H9 (cell line): Measurements from ENCODE around the gene TACO1. TPM values are rescaled to one million over a fixed set of nuclear protein-coding genes. Genes with fewer than 3 reads are reported as not detected.

Experiments
- DNase-seq: peaks from one replicate; pipeline ENCODE4 v3.0.0-alpha.2; 2017
- H2AFZ ChIP-seq: one replicate; pipeline ENCODE4 v1.6.1; 2013; ENCODE audit warnings: mild to moderate bottlenecking, low read length, control low read depth, moderate library complexity
- H2AK5ac ChIP-seq: 2 replicates; pipeline ENCODE4 v1.6.1; 2013; ENCODE audit warnings: low read length, control low read depth, mixed read lengths; ENCODE audit not compliant: insufficient read length
- H2BK120ac ChIP-seq: one replicate; pipeline ENCODE4 v1.6.1; 2013; ENCODE audit warnings: low read depth, mild to moderate bottlenecking, low read length, control low read depth, inconsistent platforms; ENCODE audit not compliant: poor library complexity, severe bottlenecking
- H2BK12ac ChIP-seq: 2 replicates; pipeline ENCODE4 v1.6.1; 2013; ENCODE audit warnings: low read length, control low read depth, mixed read lengths, low read depth; ENCODE audit not compliant: insufficient read length
- H2BK15ac ChIP-seq: 2 replicates; pipeline ENCODE4 v1.6.1; 2013; ENCODE audit warnings: low read depth, low read length, control low read depth
- H2BK20ac ChIP-seq: one replicate; pipeline ENCODE4 v1.6.1; 2013; ENCODE audit warnings: low read depth, mild to moderate bottlenecking, low read length, control low read depth, inconsistent platforms; ENCODE audit not compliant: poor library complexity, severe bottlenecking
- H2BK5ac ChIP-seq: 2 replicates; pipeline ENCODE4 v1.6.1; 2013; ENCODE audit warnings: low read length, control low read depth, mixed read lengths; ENCODE audit not compliant: insufficient read length
- H3K14ac ChIP-seq: 2 replicates; pipeline ENCODE4 v1.6.1; 2013; ENCODE audit warnings: low read length, control low read depth; ENCODE audit not compliant: insufficient read depth
- H3K18ac ChIP-seq: 2 replicates; pipeline ENCODE4 v1.6.1; 2013; ENCODE audit warnings: low read depth, mild to moderate bottlenecking, mixed read lengths, low read length, control low read depth; ENCODE audit not compliant: insufficient read length
- H3K23ac ChIP-seq: 2 replicates; pipeline ENCODE4 v1.6.1; 2013; ENCODE audit warnings: low read length, control low read depth, mixed read lengths, low read depth; ENCODE audit not compliant: insufficient read length
- H3K23me2 ChIP-seq: 2 replicates; pipeline ENCODE4 v1.6.1; 2013; ENCODE audit warnings: low read depth, mild to moderate bottlenecking, mixed read lengths, low read length, control low read depth; ENCODE audit not compliant: insufficient read length, poor library complexity, severe bottlenecking
- H3K27ac ChIP-seq: 2 replicates; pipeline ENCODE4 v1.5.1; 2013; ENCODE audit warnings: low read length, control low read depth, mixed read lengths, low read depth; ENCODE audit not compliant: insufficient read length
- H3K27me3 ChIP-seq: 2 replicates; pipeline ENCODE4 v1.6.1; 2013; ENCODE audit warnings: low read length, control low read depth, inconsistent platforms; ENCODE audit not compliant: insufficient read depth
- H3K4ac ChIP-seq: 2 replicates; pipeline ENCODE4 v1.6.1; 2013; ENCODE audit warnings: low read depth, mild to moderate bottlenecking, control low read depth, inconsistent platforms, low read length, moderate library complexity
- H3K4me1 ChIP-seq: 2 replicates; pipeline ENCODE4 v1.6.1; 2013; ENCODE audit warnings: low read length, control low read depth, inconsistent platforms; ENCODE audit not compliant: insufficient read depth
- H3K4me2 ChIP-seq: 2 replicates; pipeline ENCODE4 v1.6.1; 2013; ENCODE audit warnings: low read length, control low read depth, mixed read lengths; ENCODE audit not compliant: insufficient read length, insufficient read depth
- H3K56ac ChIP-seq: 2 replicates; pipeline ENCODE4 v1.6.1; 2013; ENCODE audit warnings: low read depth, mild to moderate bottlenecking, mixed read lengths, low read length, control low read depth; ENCODE audit not compliant: insufficient read length
- H3K79me1 ChIP-seq: 2 replicates; pipeline ENCODE4 v1.6.1; 2013; ENCODE audit warnings: low read depth, mild to moderate bottlenecking, moderate library complexity, low read length, control low read depth, inconsistent platforms; ENCODE audit not compliant: insufficient read depth, poor library complexity, severe bottlenecking
- H3K79me2 ChIP-seq: 2 replicates; pipeline ENCODE4 v1.6.1; 2013; ENCODE audit warnings: low read length, control low read depth, inconsistent platforms; ENCODE audit not compliant: insufficient read depth
- H3K9ac ChIP-seq: 2 replicates; pipeline ENCODE4 v1.6.1; 2013; ENCODE audit warnings: low read length, control low read depth, mixed read lengths; ENCODE audit not compliant: insufficient read length; ENCODE audit errors: extremely low read depth
- H3K9me3 ChIP-seq: one replicate; pipeline ENCODE4 v1.6.1; 2013; ENCODE audit warnings: low read depth, low read length, inconsistent platforms; ENCODE audit not compliant: control insufficient read depth
- H3T11ph ChIP-seq: one replicate; pipeline ENCODE4 v1.6.1; 2013; ENCODE audit warnings: mild to moderate bottlenecking, low read length, control low read depth, inconsistent platforms
- H4K20me1 ChIP-seq: one replicate; pipeline ENCODE4 v1.6.1; 2013; ENCODE audit not compliant: control insufficient read depth, insufficient read length, insufficient read depth
- H4K5ac ChIP-seq: 2 replicates; pipeline ENCODE4 v1.6.1; 2013; ENCODE audit warnings: low read depth, mild to moderate bottlenecking, mixed read lengths, low read length, control low read depth; ENCODE audit not compliant: insufficient read length
- H4K8ac ChIP-seq: replicated peaks from 2 replicates; pipeline ENCODE4 v1.6.1; 2013; ENCODE audit warnings: low read length, control low read depth, mixed read lengths, low read depth; ENCODE audit not compliant: insufficient read length
- H4K91ac ChIP-seq: 2 replicates; pipeline ENCODE4 v1.6.1; 2013; ENCODE audit warnings: low read depth, mild to moderate bottlenecking, moderate library complexity, mixed read lengths, low read length, control low read depth; ENCODE audit not compliant: insufficient read length
- H3K27ac Mint-ChIP-seq, 3 experiments: 2 replicates in 2 of 3; 3 replicates in 1 of 3; pipeline ENCODE4 v1.8.0; 2020 to 2021; ENCODE audit warnings: mixed read lengths in 3 of 3, mild to moderate bottlenecking in 1 of 3, moderate library complexity in 1 of 3
- H3K27me3 Mint-ChIP-seq: 2 replicates; pipeline ENCODE4 v1.8.0; 2021; ENCODE audit warnings: low read depth, mild to moderate bottlenecking, moderate library complexity, mixed read lengths
- H3K36me3 Mint-ChIP-seq, 3 experiments: 2 replicates in 2 of 3; 3 replicates in 1 of 3; pipeline ENCODE4 v1.8.0; 2020 to 2021; ENCODE audit warnings: low read depth in 3 of 3, mixed read lengths in 3 of 3; ENCODE audit not compliant: insufficient read depth in 1 of 3
- H3K4me1 Mint-ChIP-seq, 2 experiments: 2 replicates each; pipeline ENCODE4 v1.8.0; 2020; ENCODE audit warnings: mixed read lengths in 2 of 2
- H3K4me3 Mint-ChIP-seq, 2 experiments: 2 replicates in 1 of 2; 3 replicates in 1 of 2; pipeline ENCODE4 v1.8.0; 2020 to 2021; ENCODE audit warnings: mild to moderate bottlenecking in 2 of 2, mixed read lengths in 2 of 2, moderate library complexity in 1 of 2
- H3K9me3 Mint-ChIP-seq, 2 experiments: 2 replicates in 1 of 2; 3 replicates in 1 of 2; pipeline ENCODE4 v1.8.0; 2020; ENCODE audit warnings: mild to moderate bottlenecking in 2 of 2, mixed read lengths in 2 of 2, moderate library complexity in 1 of 2
- CTCF ChIP-seq: fragments of 200-600 bp; sonication (generic); conservative IDR thresholded peaks from 3 replicates; pipeline ENCODE4 v1.8.0; 2021; ENCODE audit warnings: antibody characterized with exemption, mild to moderate bottlenecking
- total RNA-seq: library from RNA; stranded (reverse); gene quantifications from 2 replicates; pipeline ENCODE4 v1.2.1, GENCODE V29; 2021

TACO1 gene
- total RNA-seq, 1 experiment from 2014 or later, result 30.2 TPM

GRCh38 chr17:63647936-63648335 is 47.2 kb downstream of the TACO1 start:
- H3K27me3 Mint-ChIP-seq, result no peaks in the 10 kb centered on the region
- H3K4me3 Mint-ChIP-seq, result peak overlapping the region in 1 of 2 experiments; percentile 11; a peak in 1 of 5 replicates

More at GRCh38 chr17:63647936-63648335, 47.2 kb downstream of the TACO1 start:
- no peak overlapping the region for H3K4ac ChIP-seq
- H3K4me1 ChIP-seq, result peaks cover 4% of the 10 kb centered on the region; the same call in 1 of the 2 replicates
- no peak overlapping the region for H4K8ac ChIP-seq
- H2BK120ac ChIP-seq, result no peak overlapping the region
- no peak overlapping the region for H2BK20ac ChIP-seq
- no peaks in the 10 kb centered on the region for H4K20me1 ChIP-seq
- no peak overlapping the region for H4K91ac ChIP-seq
- H2AFZ ChIP-seq, result no peak overlapping the region
- H2BK15ac ChIP-seq, result no peak overlapping the region
- H3K9me3 ChIP-seq, result no peaks in the 10 kb centered on the region
- no peak overlapping the region for H3K27ac ChIP-seq
- no peaks in the 10 kb centered on the region for H3K23me2 ChIP-seq
- H3K27ac Mint-ChIP-seq, result peak overlapping the region in 1 of 3 experiments; percentile 42; a peak in 1 of 7 replicates
- peaks cover 8 to 26% (median 8%) of the 10 kb centered on the region in 3 experiments; a peak in 4 of 7 replicates for H3K36me3 Mint-ChIP-seq
- no peak overlapping the region for H2AK5ac ChIP-seq
- H3K79me2 ChIP-seq, result no peaks in the 10 kb centered on the region
- H2BK12ac ChIP-seq, result no peak overlapping the region
- no peaks in the 10 kb centered on the region for H3K9me3 Mint-ChIP-seq
- peaks cover 3% of the 10 kb centered on the region for H3K79me1 ChIP-seq
- no peak overlapping the region for H3T11ph ChIP-seq
- H3K23ac ChIP-seq, result no peak overlapping the region
- H3K56ac ChIP-seq, result no peak overlapping the region
- no peak overlapping the region for H3K9ac ChIP-seq
- TF ChIP-seq CTCF, result no peak
- H3K18ac ChIP-seq, result no peak overlapping the region
- H2BK5ac ChIP-seq, result no peak overlapping the region
- peak; percentile 46 for DNase-seq
- H3K27me3 ChIP-seq, result no peaks in the 10 kb centered on the region
- H4K5ac ChIP-seq, result no peak overlapping the region
- H3K4me2 ChIP-seq, result peak overlapping the region; percentile 30
- H3K4me1 Mint-ChIP-seq, result peaks cover 19 to 22% of the 10 kb centered on the region in 2 experiments
- no peak overlapping the region for H3K14ac ChIP-seq
